ENCODE measurements around the gene ABLIM2.

GRCh38 chr4:8012517-8012916 lies 146.1 kb downstream of the ABLIM2 start:
- TF ChIP-seq CTCF (IDR thresholded peaks at IDR 0.05 in 2 of 3, conservative IDR thresholded peaks at IDR 0.05 in 1 of 3; ENCODE audit: control insufficient read depth in 2 of 3, extremely low read depth in 1 of 3, insufficient read depth in 1 of 3, low read depth in 3 of 3, low read length in 3 of 3): no peak
- TF ChIP-seq RAD51 (IDR thresholded peaks at IDR 0.05): no peak
- TF ChIP-seq FOS (IDR thresholded peaks at IDR 0.05; ENCODE audit: borderline replicate concordance, extremely low read depth, insufficient read length): no peak
- no peak for TF ChIP-seq RAD21 (IDR thresholded peaks at IDR 0.05; ENCODE audit: insufficient read depth, low read depth, low read length)
- no peak for TF ChIP-seq ATF3 (IDR thresholded peaks at IDR 0.05; ENCODE audit: borderline replicate concordance, extremely low read depth, low read depth, low read length)
